Measurements from ENCODE around the gene IFITM2.

The IFITM2 gene

DNA sequence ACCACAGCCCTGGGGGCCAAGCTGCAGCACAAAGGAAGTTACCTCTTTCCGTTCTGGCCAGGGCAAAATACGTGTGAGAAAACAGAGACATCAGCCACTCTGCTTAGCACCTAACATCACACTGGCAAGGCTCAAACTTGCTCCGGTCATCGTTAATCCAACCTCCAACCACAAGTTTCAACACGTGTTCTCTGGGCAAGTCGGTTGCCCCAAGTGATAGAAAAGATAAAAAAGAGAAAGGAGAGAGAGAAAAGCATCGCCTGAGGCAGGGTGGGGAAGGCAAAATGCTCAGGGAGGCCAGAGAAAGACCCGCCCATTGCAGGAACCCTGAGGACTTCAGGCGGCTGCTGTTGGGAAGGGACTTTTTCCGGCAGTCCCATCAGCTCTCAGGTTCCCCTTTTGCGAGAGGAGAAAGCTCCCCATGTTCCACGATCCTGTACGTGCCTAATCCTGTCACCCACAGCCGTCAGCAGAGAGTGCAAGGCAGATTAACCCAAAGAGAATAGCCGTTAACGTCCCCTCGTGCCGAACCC, 43.2 kb downstream of the IFITM2 start:
- TF ChIP-seq MYC (IDR thresholded peaks at IDR 0.05; ENCODE audit: low read depth, low read length) (peak; percentile 49; the same call in 1 of the 2 replicates), POLR2A (IDR thresholded peaks at IDR 0.05; ENCODE audit: extremely low read depth, insufficient read length) (no peak)
- TF ChIP-seq, protein P1, sequence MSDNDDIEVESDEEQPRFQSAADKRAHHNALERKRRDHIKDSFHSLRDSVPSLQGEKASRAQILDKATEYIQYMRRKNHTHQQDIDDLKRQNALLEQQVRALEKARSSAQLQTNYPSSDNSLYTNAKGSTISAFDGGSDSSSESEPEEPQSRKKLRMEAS (IDR thresholded peaks at IDR 0.05; ENCODE audit: low read depth, low read length), result peak; percentile 81
- TF ChIP-seq, protein P2, sequence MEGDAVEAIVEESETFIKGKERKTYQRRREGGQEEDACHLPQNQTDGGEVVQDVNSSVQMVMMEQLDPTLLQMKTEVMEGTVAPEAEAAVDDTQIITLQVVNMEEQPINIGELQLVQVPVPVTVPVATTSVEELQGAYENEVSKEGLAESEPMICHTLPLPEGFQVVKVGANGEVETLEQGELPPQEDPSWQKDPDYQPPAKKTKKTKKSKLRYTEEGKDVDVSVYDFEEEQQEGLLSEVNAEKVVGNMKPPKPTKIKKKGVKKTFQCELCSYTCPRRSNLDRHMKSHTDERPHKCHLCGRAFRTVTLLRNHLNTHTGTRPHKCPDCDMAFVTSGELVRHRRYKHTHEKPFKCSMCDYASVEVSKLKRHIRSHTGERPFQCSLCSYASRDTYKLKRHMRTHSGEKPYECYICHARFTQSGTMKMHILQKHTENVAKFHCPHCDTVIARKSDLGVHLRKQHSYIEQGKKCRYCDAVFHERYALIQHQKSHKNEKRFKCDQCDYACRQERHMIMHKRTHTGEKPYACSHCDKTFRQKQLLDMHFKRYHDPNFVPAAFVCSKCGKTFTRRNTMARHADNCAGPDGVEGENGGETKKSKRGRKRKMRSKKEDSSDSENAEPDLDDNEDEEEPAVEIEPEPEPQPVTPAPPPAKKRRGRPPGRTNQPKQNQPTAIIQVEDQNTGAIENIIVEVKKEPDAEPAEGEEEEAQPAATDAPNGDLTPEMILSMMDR (IDR thresholded peaks at IDR 0.05; ENCODE audit: low read depth, low read length), result no peak
- peak; percentile 92 for DNase-seq (ENCODE audit: low read depth)
- H3K4me3 ChIP-seq (ENCODE audit: low read depth, low read length), result peak overlapping the region; percentile 21

DNA sequence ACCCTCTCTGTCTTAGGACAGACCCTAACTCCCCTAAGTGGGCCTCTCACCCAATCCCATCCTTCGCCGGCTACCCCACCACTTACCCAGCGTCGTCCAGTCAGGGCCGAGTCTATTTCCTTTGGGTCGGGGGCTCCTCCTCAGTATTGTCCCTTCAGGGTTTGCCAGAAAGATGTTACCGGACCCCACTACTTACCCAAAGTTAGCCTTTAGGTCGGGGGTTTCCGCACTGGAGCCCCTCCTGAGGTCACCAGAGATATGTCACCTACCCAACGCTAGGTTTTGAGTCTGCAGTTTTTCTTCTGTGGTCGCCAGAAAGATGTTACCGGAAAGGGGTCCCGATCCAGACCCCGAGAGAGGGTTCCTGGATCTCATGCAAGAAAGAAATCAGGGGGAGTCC, 43.8 kb downstream of the IFITM2 start:
- DNase-seq (ENCODE audit: low read depth), result no peak
- peak overlapping the region; percentile 21 for H3K4me3 ChIP-seq (ENCODE audit: low read depth, low read length)
- no peak for TF ChIP-seq MYC (IDR thresholded peaks at IDR 0.05; ENCODE audit: low read depth, low read length)
- TF ChIP-seq, protein P2 (IDR thresholded peaks at IDR 0.05; ENCODE audit: low read depth, low read length), result no peak
- TF ChIP-seq, protein P1 (IDR thresholded peaks at IDR 0.05; ENCODE audit: low read depth, low read length), result no peak
- no peak for TF ChIP-seq POLR2A (IDR thresholded peaks at IDR 0.05; ENCODE audit: extremely low read depth, insufficient read length)

DNA sequence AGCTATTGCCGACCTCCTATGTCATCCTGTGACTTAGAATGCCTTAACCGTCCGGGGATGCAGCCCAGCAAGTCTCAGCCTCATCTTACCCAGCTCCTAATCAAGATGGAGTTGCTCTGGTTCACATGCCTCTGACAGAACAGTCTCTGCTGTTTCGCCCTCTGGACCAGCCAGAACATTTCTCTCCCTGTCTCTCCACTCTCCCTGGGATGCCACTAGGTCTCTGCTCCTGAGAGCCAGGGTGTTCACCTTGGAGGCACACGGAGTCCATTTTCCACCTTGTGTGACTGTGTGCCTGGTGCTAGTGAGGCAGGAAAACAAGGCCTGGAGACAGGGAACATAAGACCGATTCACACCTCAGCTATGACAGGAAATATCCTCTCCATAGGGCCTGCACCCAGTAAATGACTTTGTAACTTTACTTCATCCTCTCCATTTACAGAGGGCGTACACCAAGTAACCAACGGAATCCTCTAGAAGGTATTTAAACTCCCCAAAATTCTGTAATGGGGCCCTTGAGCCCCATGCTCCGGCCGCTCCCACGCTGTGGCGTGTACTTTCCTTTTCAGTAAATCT, 44.9 kb downstream of the IFITM2 start:
- TF ChIP-seq, protein P1 (IDR thresholded peaks at IDR 0.05; ENCODE audit: low read depth, low read length), result no peak
- TF ChIP-seq POLR2A (IDR thresholded peaks at IDR 0.05; ENCODE audit: extremely low read depth, insufficient read length) (no peak), MYC (IDR thresholded peaks at IDR 0.05; ENCODE audit: low read depth, low read length) (no peak)
- TF ChIP-seq, protein P2 (IDR thresholded peaks at IDR 0.05; ENCODE audit: low read depth, low read length), result no peak
- no peak overlapping the region for H3K4me3 ChIP-seq (ENCODE audit: low read depth, low read length)
- no peak for DNase-seq (ENCODE audit: low read depth)

DNA sequence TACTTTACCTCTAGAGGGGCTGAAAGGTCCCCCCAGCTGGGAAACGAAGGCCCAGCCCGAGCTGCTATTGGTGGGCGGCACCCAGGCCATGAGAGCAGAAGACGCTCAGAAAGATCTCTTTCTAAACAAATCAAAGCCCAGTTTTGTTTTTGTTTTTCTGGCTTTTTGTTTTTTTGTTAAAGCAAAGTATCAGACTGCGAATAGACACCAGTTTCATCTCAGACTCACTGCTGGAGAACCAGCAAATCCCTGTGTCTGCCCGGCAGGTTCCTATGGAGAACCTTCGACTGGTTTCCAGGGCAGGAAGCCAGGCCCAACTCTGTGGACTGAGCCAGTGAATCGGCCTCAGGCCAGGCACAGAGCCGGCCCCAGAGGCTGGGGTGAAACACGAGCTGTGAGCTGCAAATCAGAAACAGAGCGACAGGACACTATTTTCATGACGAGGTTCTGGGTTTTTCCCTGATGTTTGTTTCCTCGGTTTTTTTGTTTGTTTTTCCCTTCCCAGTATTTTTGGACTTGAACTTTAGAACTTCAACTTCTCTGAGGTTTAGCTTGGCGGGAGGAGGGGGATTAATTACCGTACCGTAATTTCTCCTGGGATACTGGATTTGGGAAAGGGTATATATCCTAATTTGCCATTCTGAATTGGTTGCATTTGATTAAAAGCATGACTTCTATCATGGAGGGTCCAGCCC, 45.7 kb downstream of the IFITM2 start:
- DNase-seq (ENCODE audit: low read depth), result no peak
- TF ChIP-seq, protein P1 (IDR thresholded peaks at IDR 0.05; ENCODE audit: low read depth, low read length), result no peak
- TF ChIP-seq POLR2A (IDR thresholded peaks at IDR 0.05; ENCODE audit: extremely low read depth, insufficient read length), result no peak
- TF ChIP-seq, protein P2 (IDR thresholded peaks at IDR 0.05; ENCODE audit: low read depth, low read length), result no peak
- TF ChIP-seq MYC (IDR thresholded peaks at IDR 0.05; ENCODE audit: low read depth, low read length), result no peak
- H3K4me3 ChIP-seq (ENCODE audit: low read depth, low read length), result no peak overlapping the region

DNA sequence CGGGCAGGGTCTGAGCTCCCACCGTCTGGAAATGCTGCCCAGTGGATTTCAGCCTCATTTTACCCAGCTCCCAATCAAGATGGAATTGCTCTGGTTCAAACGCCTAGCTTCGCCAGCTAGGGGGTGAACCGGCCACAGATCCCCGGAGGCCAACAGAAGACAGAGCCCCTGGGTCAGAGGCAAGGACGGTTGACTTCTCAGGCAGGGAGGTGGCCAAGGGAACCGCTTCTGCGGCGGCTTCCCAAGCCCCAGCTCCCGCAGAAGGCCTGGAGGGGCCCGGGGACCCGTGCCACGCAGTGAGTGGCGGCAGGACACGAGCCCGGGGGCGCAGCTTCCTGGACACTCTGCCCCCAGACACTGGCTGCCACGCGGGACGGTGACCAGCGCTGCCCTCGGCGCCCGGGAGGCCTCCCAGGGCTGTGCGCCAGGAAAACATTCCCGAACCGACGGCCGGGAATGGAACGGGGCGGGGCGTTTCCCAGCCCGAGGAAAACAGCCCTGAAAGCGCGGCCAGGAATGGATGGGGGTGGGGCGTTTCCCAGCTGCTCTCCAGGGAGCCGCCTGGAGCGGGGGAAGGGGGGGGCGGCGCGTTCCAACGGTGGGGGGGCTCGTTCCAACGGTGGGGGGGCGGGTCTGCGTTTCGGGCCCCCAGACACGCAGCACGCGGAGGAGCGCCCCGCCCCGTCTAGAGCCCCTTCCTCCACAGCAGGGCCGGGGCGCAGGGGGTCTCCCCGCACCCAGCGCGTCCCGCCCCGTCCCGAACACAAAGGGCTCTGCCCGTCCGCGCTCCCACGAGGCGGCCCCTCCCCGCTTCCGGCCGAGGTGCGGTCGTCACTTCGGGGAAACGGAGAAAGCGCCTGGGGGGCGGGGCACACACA, 48.2 kb downstream of the IFITM2 start:
- peak overlapping the region; percentile 34 for H3K4me3 ChIP-seq (ENCODE audit: low read depth, low read length)
- TF ChIP-seq, protein P2 (IDR thresholded peaks at IDR 0.05; ENCODE audit: low read depth, low read length), result no peak
- TF ChIP-seq, protein P1 (IDR thresholded peaks at IDR 0.05; ENCODE audit: low read depth, low read length), result 0 out of 2 replicates have a peak, but pooled peaks have one; percentile 16
- DNase-seq (ENCODE audit: low read depth), result peak; percentile 93
